GM23248 (cell line): ENCODE data around the gene INPP5D. TPM values are rescaled to one million over a fixed set of nuclear protein-coding genes. Genes with fewer than 3 reads are reported as not detected.

Experiments used
- DNase-seq: peaks from one replicate; pipeline ENCODE4 v3.0.0-alpha.2; 2015
- H2AFZ ChIP-seq: fragments of 200-600 bp; sonication (generic); 2 replicates; pipeline ENCODE4 v1.6.1; 2016; ENCODE audit warnings: antibody characterized with exemption
- H3F3A ChIP-seq: fragments of 200-600 bp; sonication (generic); 2 replicates; pipeline ENCODE4 v1.6.1; 2016; ENCODE audit warnings: mild to moderate bottlenecking, antibody characterized with exemption, mixed run types; ENCODE audit not compliant: insufficient read depth
- H3K27ac ChIP-seq: fragments of 200-600 bp; sonication (generic); 2 replicates; pipeline ENCODE4 v1.5.1; 2016; ENCODE audit warnings: mild to moderate bottlenecking
- H3K27me3 ChIP-seq: fragments of 200-600 bp; sonication (generic); replicated peaks from 2 replicates; pipeline ENCODE4 v1.6.1; 2016; ENCODE audit warnings: mild to moderate bottlenecking; ENCODE audit not compliant: insufficient read depth
- H3K36me3 ChIP-seq: fragments of 200-600 bp; sonication (generic); 2 replicates; pipeline ENCODE4 v1.6.1; 2016; ENCODE audit warnings: low read depth, mild to moderate bottlenecking
- H3K4me1 ChIP-seq: fragments of 200-600 bp; sonication (generic); 2 replicates; pipeline ENCODE4 v1.6.1; 2016; ENCODE audit warnings: mild to moderate bottlenecking; ENCODE audit not compliant: insufficient read depth
- H3K4me2 ChIP-seq: fragments of 200-600 bp; sonication (generic); one replicate; pipeline ENCODE4 v1.6.1; 2016; ENCODE audit warnings: mild to moderate bottlenecking; ENCODE audit not compliant: unreplicated experiment
- H3K4me3 ChIP-seq: fragments of 200-600 bp; sonication (generic); 2 replicates; pipeline ENCODE4 v1.5.1; 2016; ENCODE audit warnings: mild to moderate bottlenecking
- H3K79me2 ChIP-seq: fragments of 200-600 bp; sonication (generic); 2 replicates; pipeline ENCODE4 v1.6.1; 2016; ENCODE audit warnings: mild to moderate bottlenecking; ENCODE audit not compliant: insufficient read depth
- H3K9ac ChIP-seq: fragments of 200-600 bp; sonication (generic); 2 replicates; pipeline ENCODE4 v1.6.1; 2016; ENCODE audit warnings: mild to moderate bottlenecking
- H3K9me2 ChIP-seq: fragments of 200-600 bp; sonication (generic); 2 replicates; pipeline ENCODE4 v1.6.1; 2016; ENCODE audit warnings: mixed run types, mild to moderate bottlenecking, moderate library complexity; ENCODE audit not compliant: insufficient read depth
- H3K9me3 ChIP-seq: fragments of 200-600 bp; sonication (generic); one replicate; pipeline ENCODE4 v1.6.1; 2017; ENCODE audit warnings: low read depth
- H4K20me1 ChIP-seq: fragments of 200-600 bp; sonication (generic); 2 replicates; pipeline ENCODE4 v1.6.0; 2016; ENCODE audit not compliant: insufficient read depth
- EZH2 ChIP-seq: fragments of 200-600 bp; sonication (generic); IDR thresholded peaks from 2 replicates; pipeline ENCODE4 v1.6.1; 2018; ENCODE audit warnings: antibody characterized with exemption, mild to moderate bottlenecking; ENCODE audit not compliant: insufficient read depth, poor library complexity, severe bottlenecking
- EZH2phosphoT487 ChIP-seq: fragments of 200-600 bp; sonication (generic); IDR thresholded peaks from 2 replicates; pipeline ENCODE4 v1.6.1; 2018; ENCODE audit warnings: antibody characterized with exemption, moderate library complexity, mild to moderate bottlenecking, low read depth; ENCODE audit not compliant: insufficient read depth
- WGBS, 2 experiments: methylation state at CpG; one replicate each; pipeline ENCODE4 v1.1.6; 2015 to 2017; ENCODE audit warnings: low lambda C conversion rate in 2 of 2, low coverage in 1 of 2; ENCODE audit errors: missing lambda C conversion rate in 2 of 2; 5-methylcytosine and 5-hydroxymethylcytosine counted together
- in situ Hi-C: fragments of 300-500 bp; cut with MboI; formaldehyde crosslinking; loops from 2 replicates; pipeline ENCODE4 v1.15.0; 2020
- polyA plus RNA-seq: library from polyadenylated mRNA; unstranded; fragments of >200 nt; fragmentation: Nextera tagmentation; extraction: Ambion mirVana; gene quantifications from 2 replicates; pipeline ENCODE4 v1.2.1, GENCODE V29; 2016
- total RNA-seq: library from RNA; depleted of rRNA; stranded (reverse); fragments of >200 nt; shearing (Covaris generic); gene quantifications from 2 replicates; pipeline ENCODE4 v1.2.3, GENCODE V29; 2014

The INPP5D gene
- total and polyA plus RNA-seq, 2 experiments from 2014 or later, result 0.23 TPM; not detected in 1

- no peak overlapping the region for H3K27ac ChIP-seq
- no peaks in the 10 kb centered on the region for H3K4me1 ChIP-seq
- H3K27me3 ChIP-seq, result peaks cover 16% of the 10 kb centered on the region
- no peaks in the 10 kb centered on the region for H3K9me3 ChIP-seq
- no peak overlapping the region for H3K4me3 ChIP-seq
- WGBS, 2 experiments, result 48 to 63% methylated on average over 2 of the region's 2 CpGs
- DNase-seq, result no peak
- no peaks in the 10 kb centered on the region for H4K20me1 ChIP-seq
- H2AFZ ChIP-seq, result no peak overlapping the region
- H3K36me3 ChIP-seq, result no peaks in the 10 kb centered on the region
- H3K4me2 ChIP-seq, result no peak overlapping the region
- H3K79me2 ChIP-seq, result no peaks in the 10 kb centered on the region
- TF ChIP-seq EZH2phosphoT487 (no peak), EZH2 (no peak)
- in situ Hi-C loops, result no loop called here
- no peak overlapping the region for H3K9ac ChIP-seq
- H3K9me2 ChIP-seq, result no peaks in the 10 kb centered on the region
- no peaks in the 10 kb centered on the region for H3F3A ChIP-seq
These were observed 76.9 kb downstream of the INPP5D start for GRCh38 chr2:233137040-233137439.

- Histone ChIP-seq H3F3A (no peaks in the 10 kb centered on the region), H2AFZ (no peak overlapping the region), H3K4me2 (no peak overlapping the region), H3K79me2 (no peaks in the 10 kb centered on the region), H3K27me3 (peaks cover 10% of the 10 kb centered on the region), H3K4me1 (no peaks in the 10 kb centered on the region), H3K27ac (no peak overlapping the region), H3K9ac (no peak overlapping the region), H3K9me2 (no peaks in the 10 kb centered on the region), H4K20me1 (no peaks in the 10 kb centered on the region), H3K36me3 (no peaks in the 10 kb centered on the region), H3K9me3 (no peaks in the 10 kb centered on the region), H3K4me3 (no peak overlapping the region)
- in situ Hi-C loops, result no loop called here
- no peak for DNase-seq
- WGBS, 2 experiments, result 20 to 28% methylated on average over 5 of the region's 5 CpGs
- TF ChIP-seq EZH2 (no peak), EZH2phosphoT487 (no peak)
These were observed 80.0 kb downstream of the INPP5D start for GRCh38 chr2:233140077-233140585.

GRCh38 chr2:233140978-233141377 lies 80.8 kb downstream of the INPP5D start:
- no peak overlapping the region for H3K4me3 ChIP-seq
- H3K27me3 ChIP-seq, result peaks cover 11% of the 10 kb centered on the region
- no peak overlapping the region for H3K4me2 ChIP-seq
- DNase-seq, result no peak
- H4K20me1 ChIP-seq, result no peaks in the 10 kb centered on the region
- in situ Hi-C loops, result no loop called here
- no peaks in the 10 kb centered on the region for H3F3A ChIP-seq
- TF ChIP-seq EZH2phosphoT487 (no peak), EZH2 (no peak)
- no peaks in the 10 kb centered on the region for H3K36me3 ChIP-seq
- no peaks in the 10 kb centered on the region for H3K4me1 ChIP-seq
- H3K9ac ChIP-seq, result no peak overlapping the region
- no peaks in the 10 kb centered on the region for H3K9me2 ChIP-seq
- H2AFZ ChIP-seq, result no peak overlapping the region
- H3K79me2 ChIP-seq, result no peaks in the 10 kb centered on the region
- H3K9me3 ChIP-seq, result no peaks in the 10 kb centered on the region
- no peak overlapping the region for H3K27ac ChIP-seq
- 57 to 60% methylated on average over 7 of the region's 7 CpGs for WGBS, 2 experiments

GRCh38 chr2:233141901-233142300 lies 81.8 kb downstream of the INPP5D start:
- H3K9ac ChIP-seq, result no peak overlapping the region
- DNase-seq, result no peak
- TF ChIP-seq EZH2phosphoT487 (no peak), EZH2 (no peak)
- H2AFZ ChIP-seq, result no peak overlapping the region
- no peak overlapping the region for H3K27ac ChIP-seq
- H3K4me3 ChIP-seq, result no peak overlapping the region
- H3K9me3 ChIP-seq, result no peaks in the 10 kb centered on the region
- no peaks in the 10 kb centered on the region for H3F3A ChIP-seq
- H3K4me1 ChIP-seq, result no peaks in the 10 kb centered on the region
- no peak overlapping the region for H3K4me2 ChIP-seq
- no peaks in the 10 kb centered on the region for H4K20me1 ChIP-seq
- in situ Hi-C loops, result no loop called here
- 55 to 62% methylated on average over 4 of the region's 4 CpGs for WGBS, 2 experiments
- H3K36me3 ChIP-seq, result no peaks in the 10 kb centered on the region
- H3K27me3 ChIP-seq, result peaks cover 11% of the 10 kb centered on the region
- no peaks in the 10 kb centered on the region for H3K9me2 ChIP-seq
- H3K79me2 ChIP-seq, result no peaks in the 10 kb centered on the region

- 33 to 46% methylated on average over 6 of the region's 6 CpGs for WGBS, 2 experiments
- TF ChIP-seq EZH2phosphoT487, result no peak
- TF ChIP-seq EZH2, result no peak
- Histone ChIP-seq H3K9me2 (no peaks in the 10 kb centered on the region), H3K4me2 (no peak overlapping the region), H2AFZ (no peak overlapping the region), H3K4me3 (no peak overlapping the region), H3K27me3 (peaks cover 11% of the 10 kb centered on the region), H3K9me3 (no peaks in the 10 kb centered on the region), H3K36me3 (no peaks in the 10 kb centered on the region), H3K4me1 (no peaks in the 10 kb centered on the region), H3K79me2 (no peaks in the 10 kb centered on the region), H3F3A (no peaks in the 10 kb centered on the region), H3K9ac (no peak overlapping the region), H4K20me1 (no peaks in the 10 kb centered on the region), H3K27ac (no peak overlapping the region)
- no peak for DNase-seq
- in situ Hi-C loops, result no loop called here
These were observed 82.3 kb downstream of the INPP5D start for GRCh38 chr2:233142355-233142897.
